H1 (cell line): ENCODE results near the gene TAS2R30. TPM values are rescaled to one million over a fixed set of nuclear protein-coding genes. Genes with fewer than 3 reads are reported as not detected.

Experiments
- CTCF ChIA-PET: fragments of 300-600 bp; sonication (Branson Sonifier 250); formaldehyde crosslinking; loops from one replicate; lab custom pipeline; 2021; ENCODE audit not compliant: partially characterized antibody; lab: Charles Lee
- POLR2A ChIA-PET: fragments of 300-600 bp; sonication (Branson Sonifier 250); formaldehyde crosslinking; loops from one replicate; lab custom pipeline; 2021; ENCODE audit warnings: inconsistent platforms; ENCODE audit not compliant: partially characterized antibody; lab: Charles Lee
- DNase-seq, 2 experiments: peaks; one replicate each; pipeline versions ENCODE4 v3.0.0 to v3.0.0-alpha.2; 2010 to 2022; ENCODE audit warnings: low spot score in 2 of 2, low read depth in 1 of 2, mixed read lengths in 1 of 2
- FAIRE-seq: peaks from 2 replicates; lab custom pipeline; 2011; peaks lifted over from hg19 to GRCh38; lab: Jason Lieb, UNC
- H2AFZ ChIP-seq: 2 replicates; pipeline ENCODE4 v1.8.1; 2012; ENCODE audit warnings: low read length, inconsistent platforms
- H2AK5ac ChIP-seq: 2 replicates; pipeline ENCODE4 v1.6.1; 2013; ENCODE audit warnings: low read depth, low read length
- H2BK120ac ChIP-seq: replicated peaks from 2 replicates; pipeline ENCODE3; 2013; ENCODE audit warnings: low read depth, low read length, inconsistent platforms
- H2BK12ac ChIP-seq: 2 replicates; pipeline ENCODE4 v1.6.1; 2013; ENCODE audit warnings: low read depth, low read length
- H2BK15ac ChIP-seq: 2 replicates; pipeline ENCODE4 v1.6.1; 2013; ENCODE audit warnings: low read length
- H2BK20ac ChIP-seq: 2 replicates; pipeline ENCODE4 v1.6.1; 2013; ENCODE audit warnings: low read length
- H2BK5ac ChIP-seq: 2 replicates; pipeline ENCODE4 v1.6.1; 2013; ENCODE audit warnings: low read depth, low read length
- H3K14ac ChIP-seq: 2 replicates; pipeline ENCODE4 v1.6.1; 2013; ENCODE audit warnings: inconsistent platforms; ENCODE audit not compliant: insufficient read length
- H3K18ac ChIP-seq: 2 replicates; pipeline ENCODE4 v1.6.1; 2013; ENCODE audit warnings: low read length; ENCODE audit errors: extremely low read depth
- H3K23ac ChIP-seq: 2 replicates; pipeline ENCODE4 v1.6.1; 2013; ENCODE audit warnings: inconsistent platforms; ENCODE audit not compliant: insufficient read length
- H3K23me2 ChIP-seq: 2 replicates; pipeline ENCODE4 v1.6.1; 2013; ENCODE audit warnings: low read depth, low read length
- H3K27ac ChIP-seq: 2 replicates; pipeline ENCODE4 v1.6.1; 2011; ENCODE audit warnings: low read depth, low read length, inconsistent platforms
- H3K27me3 ChIP-seq, 4 experiments: replicated peaks in 1 of 4; 1 replicate in 1 of 4; 2 replicates in 3 of 4; pipeline versions ENCODE4 v1.6.1 to v1.8.1; 2011 to 2013; ENCODE audit warnings: low read length in 3 of 4, mild to moderate bottlenecking in 3 of 4, inconsistent platforms in 2 of 4, mixed read lengths in 2 of 4, moderate library complexity in 1 of 4; ENCODE audit not compliant: control insufficient read depth in 3 of 4, insufficient read depth in 3 of 4; ENCODE audit errors: extremely low read depth in 1 of 4
- H3K36me3 ChIP-seq, 4 experiments: 2 replicates each; pipeline versions ENCODE4 v1.6.1 to v1.8.1; 2011 to 2013; ENCODE audit warnings: mild to moderate bottlenecking in 4 of 4, low read length in 3 of 4, moderate library complexity in 2 of 4, control low read depth in 1 of 4, inconsistent platforms in 1 of 4; ENCODE audit not compliant: insufficient read depth in 4 of 4, control insufficient read depth in 2 of 4
- H3K4ac ChIP-seq: replicated peaks from 2 replicates; pipeline ENCODE3; 2013; ENCODE audit warnings: low read length, low read depth, mixed read lengths, inconsistent platforms; ENCODE audit not compliant: insufficient read length
- H3K4me1 ChIP-seq, 4 experiments: replicated peaks in 1 of 4; 1 replicate in 1 of 4; 2 replicates in 3 of 4; pipeline versions ENCODE4 v1.6.1 to v1.8.1; 2011 to 2013; ENCODE audit warnings: low read length in 3 of 4, inconsistent platforms in 2 of 4, mixed read lengths in 1 of 4; ENCODE audit not compliant: insufficient read depth in 4 of 4, control insufficient read depth in 3 of 4
- H3K4me2 ChIP-seq, 2 experiments: 2 replicates each; pipeline versions ENCODE4 v1.6.1 to v1.8.1; 2011 to 2013; ENCODE audit warnings: low read depth in 2 of 2, low read length in 2 of 2, control low read depth in 1 of 2, inconsistent platforms in 1 of 2, mild to moderate bottlenecking in 1 of 2; ENCODE audit not compliant: insufficient read depth in 1 of 2
- H3K4me3 ChIP-seq, 4 experiments: fragments of 200-600, 300-600 bp in 1 of 4; sonication (generic), shearing (Covaris generic), sonication (Bioruptor Twin) in 1 of 4; 2 replicates each; pipeline versions ENCODE4 v1.5.1 to v1.8.1; 2011 to 2016; ENCODE audit warnings: low read length in 4 of 4, low read depth in 3 of 4, control low read depth in 2 of 4, inconsistent platforms in 2 of 4, mild to moderate bottlenecking in 2 of 4, mixed read lengths in 1 of 4, moderate library complexity in 1 of 4; ENCODE audit not compliant: insufficient read depth in 2 of 4; ENCODE audit errors: extremely low read depth in 1 of 4
- H3K56ac ChIP-seq: replicated peaks from 2 replicates; pipeline ENCODE3; 2013; ENCODE audit warnings: low read depth, mild to moderate bottlenecking, mixed read lengths, low read length, inconsistent platforms; ENCODE audit not compliant: insufficient read length
- H3K79me1 ChIP-seq: 2 replicates; pipeline ENCODE4 v1.6.1; 2013; ENCODE audit warnings: low read depth, low read length, control low read depth
- H3K79me2 ChIP-seq, 2 experiments: 2 replicates each; pipeline versions ENCODE4 v1.6.1 to v1.8.1; 2012 to 2013; ENCODE audit warnings: low read length in 2 of 2, mild to moderate bottlenecking in 2 of 2, inconsistent platforms in 1 of 2; ENCODE audit not compliant: insufficient read depth in 2 of 2, control insufficient read depth in 1 of 2
- H3K9ac ChIP-seq, 4 experiments: replicated peaks in 1 of 4; 1 replicate in 1 of 4; 2 replicates in 3 of 4; pipeline versions ENCODE4 v1.6.1 to v1.8.1; 2011 to 2013; ENCODE audit warnings: low read depth in 3 of 4, low read length in 3 of 4, control low read depth in 2 of 4, mild to moderate bottlenecking in 2 of 4, moderate library complexity in 2 of 4, inconsistent platforms in 1 of 4; ENCODE audit errors: extremely low read depth in 1 of 4
- H3K9me3 ChIP-seq, 2 experiments: 2 replicates each; pipeline versions ENCODE4 v1.6.1 to v1.8.1; 2012 to 2013; ENCODE audit warnings: mild to moderate bottlenecking in 2 of 2, moderate library complexity in 2 of 2, control low read depth in 1 of 2, inconsistent platforms in 1 of 2, low read depth in 1 of 2, low read length in 1 of 2, mixed read lengths in 1 of 2; ENCODE audit not compliant: insufficient read depth in 2 of 2
- H4K20me1 ChIP-seq, 2 experiments: replicated peaks in 1 of 2; 2 replicates each; pipeline versions ENCODE3 to v1.8.1; 2011 to 2013; ENCODE audit warnings: inconsistent platforms in 2 of 2, low read length in 2 of 2, mild to moderate bottlenecking in 1 of 2; ENCODE audit not compliant: insufficient read depth in 2 of 2, control insufficient read depth in 1 of 2
- H4K5ac ChIP-seq: 2 replicates; pipeline ENCODE4 v1.6.1; 2013; ENCODE audit warnings: low read length, low read depth, mixed read lengths, inconsistent platforms; ENCODE audit not compliant: insufficient read length
- H4K8ac ChIP-seq: 2 replicates; pipeline ENCODE4 v1.8.0; 2013; ENCODE audit warnings: mild to moderate bottlenecking, moderate library complexity, low read length, inconsistent platforms; ENCODE audit not compliant: insufficient read depth; ENCODE audit errors: extremely low read depth
- H4K91ac ChIP-seq: replicated peaks from 2 replicates; pipeline ENCODE3; 2013; ENCODE audit warnings: low read length, mixed read lengths, inconsistent platforms; ENCODE audit not compliant: insufficient read length
- BCL11A ChIP-seq, 2 experiments: IDR thresholded peaks; one replicate each; pipeline ENCODE4 v1.6.1; 2011; ENCODE audit warnings: low read depth in 2 of 2, low read length in 2 of 2, mild to moderate bottlenecking in 2 of 2
- CEBPB ChIP-seq: IDR thresholded peaks from 2 replicates; pipeline ENCODE4 v1.6.1; 2012; ENCODE audit warnings: low read depth, low read length
- CHD1 ChIP-seq: IDR thresholded peaks from 2 replicates; pipeline ENCODE4 v1.6.1; 2012; ENCODE audit warnings: low read depth, low read length, improper control_type of control experiment
- EGR1 ChIP-seq: IDR thresholded peaks from 2 replicates; pipeline ENCODE4 v1.6.1; 2011; ENCODE audit warnings: low read depth, low read length, borderline replicate concordance
- KDM5A ChIP-seq: fragments of 200-600 bp; IDR thresholded peaks from 2 replicates; pipeline ENCODE4 v1.7.1; 2012; ENCODE audit warnings: mild to moderate bottlenecking, low read length, inconsistent platforms, mixed read lengths
- NANOG ChIP-seq: IDR thresholded peaks from 2 replicates; pipeline ENCODE4 v1.6.1; 2011; ENCODE audit warnings: low read length, low read depth, mild to moderate bottlenecking, inconsistent platforms; ENCODE audit not compliant: insufficient read depth, poor library complexity, severe bottlenecking
- RAD21 ChIP-seq, 2 experiments: IDR thresholded peaks in 1 of 2; conservative IDR thresholded peaks in 1 of 2; 2 replicates each; pipeline ENCODE4 v1.6.1; 2011; ENCODE audit warnings: low read depth in 2 of 2, low read length in 2 of 2, improper control_type of control experiment in 1 of 2, inconsistent platforms in 1 of 2, mild to moderate bottlenecking in 1 of 2, moderate library complexity in 1 of 2
- RXRA ChIP-seq: IDR thresholded peaks from 2 replicates; pipeline ENCODE4 v1.6.1; 2011; ENCODE audit warnings: low read depth, mild to moderate bottlenecking, low read length, moderate library complexity; ENCODE audit not compliant: insufficient read depth
- SIRT6 ChIP-seq: IDR thresholded peaks from one replicate; pipeline ENCODE4 v1.7.1; 2012; ENCODE audit warnings: low read length, inconsistent platforms
- SP1 ChIP-seq: IDR thresholded peaks from 2 replicates; pipeline ENCODE4 v1.6.1; 2011; ENCODE audit warnings: low read depth, low read length
- TCF12 ChIP-seq: IDR thresholded peaks from 2 replicates; pipeline ENCODE4 v1.6.1; 2011; ENCODE audit warnings: low read depth, mild to moderate bottlenecking, low read length
- USF2 ChIP-seq: IDR thresholded peaks from 2 replicates; pipeline ENCODE4 v1.6.1; 2011; ENCODE audit warnings: low read length, improper control_type of control experiment
- YY1 ChIP-seq: IDR thresholded peaks from 2 replicates; pipeline ENCODE4 v1.6.1; 2011; ENCODE audit warnings: low read depth, mild to moderate bottlenecking, low read length
- ZNF274 ChIP-seq: IDR thresholded peaks from 2 replicates; pipeline ENCODE4 v1.7.0; 2012; ENCODE audit warnings: low read length, borderline replicate concordance; ENCODE audit errors: extremely low read depth
- WGBS, 2 experiments: shearing (Covaris generic) in 1 of 2; methylation state at CpG; one replicate each; pipeline versions ENCODE4 v1.1.6 to v1.1.7; 2013 to 2015; ENCODE audit warnings: low lambda C conversion rate in 2 of 2, mixed read lengths in 2 of 2, inconsistent platforms in 1 of 2, low coverage in 1 of 2, missing lambda C conversion rate in 1 of 2; ENCODE audit not compliant: insufficient replicate concordance in 2 of 2, insufficient coverage in 1 of 2, insufficient read length in 1 of 2; ENCODE audit errors: extremely low coverage in 1 of 2, missing lambda C conversion rate in 1 of 2; 5-methylcytosine and 5-hydroxymethylcytosine counted together
- polyA plus RNA-seq, 7 experiments: library from polyadenylated mRNA; depleted of rRNA in 3 of 7; stranded (reverse) in 5 of 7; unstranded in 2 of 7; fragments of >200 nt in 5 of 7; fragments of 200-250 nt in 2 of 7; gene quantifications; 1 replicate in 5 of 7; 2 replicates in 1 of 7; 4 replicates in 1 of 7; pipeline versions ENCODE4 v1.2.1 to v1.2.3, GENCODE V29; 2011 to 2013; ENCODE audit warnings: missing spikeins in 2 of 7, mixed read lengths in 2 of 7
- total RNA-seq: library from RNA; stranded (reverse); fragmentation: NEBNext Ultra II Directional; extraction: Animal tissue kit (Norgen Biotek cat#: 25700); gene quantifications from 2 replicates; pipeline ENCODE4 v1.2.1, GENCODE V29; 2021

TAS2R30 gene
- total and polyA plus RNA-seq, 2 of the 8 experiments (the other 6 are each of a cell fraction or from before 2014, with no cell fraction given): 0.33 to 1.0 TPM

- Histone ChIP-seq H3K79me1 (no peaks in the 10 kb centered on the region; the same call in 1 of the 2 replicates), H2BK15ac (no peak overlapping the region), H3K4me3 (no peak overlapping the region), H2AFZ (no peak overlapping the region), H2BK120ac (no peak overlapping the region), H2BK5ac (no peak overlapping the region), H2AK5ac (no peak overlapping the region), H4K91ac (no peak overlapping the region), H3K4me1 (no peaks in the 10 kb centered on the region), H3K56ac (no peak overlapping the region), H3K4ac (no peak overlapping the region), H3K36me3 (no peaks in the 10 kb centered on the region), H3K27me3 (no peaks in the 10 kb centered on the region), H3K4me2 (no peak overlapping the region), H3K27ac (no peak overlapping the region), H4K8ac (no peak overlapping the region), H3K14ac (no peak overlapping the region), H4K20me1 (no peaks in the 10 kb centered on the region), H3K79me2 (peaks cover 0 to 83% of the 10 kb centered on the region in 2 experiments; a peak in 3 of 4 replicates), H3K23me2 (no peaks in the 10 kb centered on the region), H2BK12ac (no peak overlapping the region), H2BK20ac (no peak overlapping the region), H3K9me3 (no peaks in the 10 kb centered on the region), H3K9ac (no peak overlapping the region), H3K23ac (no peak overlapping the region), H3K18ac (no peak overlapping the region), H4K5ac (no peak overlapping the region)
- ChIA-PET CTCF (interaction anchor here (0.7 kb wide), 1 partner anchor 16 kb away, joined by 3 read pairs; no protein-coding TSS in a partner anchor), POLR2A (no interaction called here)
- FAIRE-seq (no peak), DNase-seq (no peak)
- WGBS, 2 experiments: 73% methylated on average over 2 of the region's 2 CpGs; no CpG with 5 or more reads in 1 of the 2 experiments
- TF ChIP-seq USF2: no peak
- TF ChIP-seq CEBPB: no peak
- no peak for TF ChIP-seq EGR1
- TF ChIP-seq YY1: no peak
- TF ChIP-seq CHD1: no peak
- no peak for TF ChIP-seq ZNF274
- TF ChIP-seq RXRA: no peak
- no peak for TF ChIP-seq BCL11A (IDR thresholded peaks at IDR 0.05; ENCODE audit: low read depth in 2 of 2, low read length in 2 of 2)
- TF ChIP-seq KDM5A: no peak
- TF ChIP-seq NANOG: no peak
- no peak for TF ChIP-seq SP1
- no peak for TF ChIP-seq SIRT6
- TF ChIP-seq TCF12: no peak
- no peak for TF ChIP-seq RAD21 (IDR thresholded peaks at IDR 0.05 in 1 of 2, conservative IDR thresholded peaks at IDR 0.05 in 1 of 2; ENCODE audit: low read depth in 2 of 2, low read length in 2 of 2)
These were observed 1.6 kb upstream of the TAS2R30 start for GRCh38 chr12:11136075-11136474.
